Karpas-422 (cell line): ENCODE data around the gene ZNF207. TPM values are rescaled to one million over a fixed set of nuclear protein-coding genes. Genes with fewer than 3 reads are reported as not detected.
"Not testable (repeated sequence)": the region's sequence is repeated elsewhere in the genome, so short reads cannot be mapped to it uniquely, and the experiment has no call there.

Experiments used
- DNase-seq: peaks from one replicate; pipeline ENCODE4 v3.0.0-alpha.2; 2015
- H2AFZ ChIP-seq: fragments of 200-600 bp; sonication (generic); 2 replicates; pipeline ENCODE4 v1.6.1; 2014; ENCODE audit warnings: antibody characterized with exemption, low read length, mixed read lengths
- H3K27ac ChIP-seq: fragments of 200-600 bp; sonication (generic); 2 replicates; pipeline ENCODE4 v1.5.1; 2014; ENCODE audit warnings: mild to moderate bottlenecking, low read length, moderate library complexity
- H3K27me3 ChIP-seq: fragments of 200-600 bp; sonication (generic); 2 replicates; pipeline ENCODE4 v1.6.1; 2014; ENCODE audit warnings: low read length, mixed read lengths
- H3K36me3 ChIP-seq: fragments of 200-600 bp; sonication (generic); 2 replicates; pipeline ENCODE4 v1.6.1; 2014; ENCODE audit warnings: low read length, mixed read lengths; ENCODE audit not compliant: insufficient read depth
- H3K4me1 ChIP-seq: fragments of 200-600 bp; sonication (generic); 2 replicates; pipeline ENCODE4 v1.6.1; 2014; ENCODE audit warnings: mild to moderate bottlenecking, low read length, mixed read lengths
- H3K4me2 ChIP-seq: fragments of 200-600 bp; sonication (generic); 2 replicates; pipeline ENCODE4 v1.6.1; 2014; ENCODE audit warnings: low read length, low read depth, mild to moderate bottlenecking; ENCODE audit not compliant: poor library complexity, severe bottlenecking
- H3K4me3 ChIP-seq: fragments of 200-600 bp; sonication (generic); 2 replicates; pipeline ENCODE4 v1.5.1; 2014; ENCODE audit warnings: mild to moderate bottlenecking, antibody characterized with exemption, low read length, mixed read lengths
- H3K79me2 ChIP-seq: fragments of 200-600 bp; sonication (generic); 2 replicates; pipeline ENCODE4 v1.6.1; 2014; ENCODE audit warnings: mild to moderate bottlenecking, low read length, mixed read lengths
- H3K9ac ChIP-seq: fragments of 200-600 bp; sonication (generic); 2 replicates; pipeline ENCODE4 v1.6.0; 2014; ENCODE audit warnings: low read length
- H3K9me2 ChIP-seq: fragments of 200-600 bp; sonication (generic), shearing (Covaris generic); replicated peaks from 2 replicates; pipeline ENCODE4 v1.6.0; 2014; ENCODE audit warnings: mild to moderate bottlenecking, low read length, moderate library complexity; ENCODE audit not compliant: insufficient read depth
- H3K9me3 ChIP-seq: fragments of 300-700, 200-600 bp; sonication (generic); 2 replicates; pipeline ENCODE4 v1.6.1; 2014; ENCODE audit warnings: low read length, mixed read lengths
- H4K20me1 ChIP-seq: fragments of 200-600 bp; sonication (generic); 2 replicates; pipeline ENCODE4 v1.6.1; 2014; ENCODE audit warnings: mild to moderate bottlenecking, antibody characterized with exemption, low read length, low read depth; ENCODE audit not compliant: insufficient read depth
- total RNA-seq: library from RNA; depleted of rRNA; stranded (reverse); fragments of >200 nt; shearing (Covaris generic); gene quantifications from 2 replicates; pipeline ENCODE4 v1.2.3, GENCODE V29; 2014; ENCODE audit warnings: low replicate concordance

Gene ZNF207
- total RNA-seq, 1 experiment from 2014 or later: 219 TPM

DNA sequence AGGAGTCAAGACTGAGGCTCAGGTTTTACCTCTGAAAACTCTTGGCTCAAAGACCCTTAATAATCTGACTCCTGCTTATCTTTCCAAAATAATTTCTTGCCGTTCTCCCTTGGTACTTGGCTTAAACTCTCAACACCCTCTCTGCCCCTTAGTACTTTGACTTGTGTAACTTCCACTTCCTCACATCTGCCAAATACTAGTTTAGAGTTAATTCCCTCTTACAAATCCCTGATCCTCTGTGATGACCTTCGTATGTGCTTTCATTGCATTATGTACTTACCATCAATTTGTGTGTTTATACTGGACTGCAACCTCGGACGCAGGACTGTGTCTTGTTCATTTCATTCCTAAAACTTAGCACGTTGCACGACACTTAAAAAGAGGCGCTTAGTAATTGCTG lies 35.2 kb downstream of the ZNF207 start:
- no peaks in the 10 kb centered on the region for H4K20me1 ChIP-seq
- no peak overlapping the region for H3K4me3 ChIP-seq
- no peak overlapping the region for H2AFZ ChIP-seq
- H3K27ac ChIP-seq: no peak overlapping the region
- H3K27me3 ChIP-seq: no peaks in the 10 kb centered on the region
- no peaks in the 10 kb centered on the region for H3K9me2 ChIP-seq
- no peak for DNase-seq
- H3K79me2 ChIP-seq: no peaks in the 10 kb centered on the region
- no peak overlapping the region for H3K4me2 ChIP-seq
- H3K9me3 ChIP-seq: no peaks in the 10 kb centered on the region
- H3K36me3 ChIP-seq: peaks cover 25% of the 10 kb centered on the region; the same call in 1 of the 2 replicates
- H3K4me1 ChIP-seq: no peaks in the 10 kb centered on the region
- H3K9ac ChIP-seq: no peak overlapping the region

GRCh38 chr17:32385971-32386370 lies 36.0 kb downstream of the ZNF207 start:
- Histone ChIP-seq H3K9me2 (no peaks in the 10 kb centered on the region), H3K27me3 (no peaks in the 10 kb centered on the region), H3K36me3 (peaks cover 16% of the 10 kb centered on the region; the same call in 1 of the 2 replicates), H2AFZ (no peak overlapping the region), H3K9me3 (no peaks in the 10 kb centered on the region), H3K4me2 (no peak overlapping the region), H3K79me2 (no peaks in the 10 kb centered on the region), H3K27ac (no peak overlapping the region), H3K4me3 (no peak overlapping the region), H4K20me1 (no peaks in the 10 kb centered on the region), H3K4me1 (no peaks in the 10 kb centered on the region), H3K9ac (no peak overlapping the region)
- DNase-seq: no peak

- Histone ChIP-seq H3K27me3 (no peaks in the 10 kb centered on the region), H3K36me3 (peaks cover 7% of the 10 kb centered on the region; the same call in 1 of the 2 replicates), H3K9me3 (no peaks in the 10 kb centered on the region), H3K4me3 (no peak overlapping the region), H3K9me2 (no peaks in the 10 kb centered on the region), H3K9ac (no peak overlapping the region), H3K27ac (no peak overlapping the region), H4K20me1 (no peaks in the 10 kb centered on the region), H3K4me2 (no peak overlapping the region), H3K4me1 (no peaks in the 10 kb centered on the region), H2AFZ (no peak overlapping the region), H3K79me2 (no peaks in the 10 kb centered on the region)
- DNase-seq: no peak
These were observed 36.9 kb downstream of the ZNF207 start for GRCh38 chr17:32386844-32387243.

- not testable (repeated sequence) for H3K9me3 ChIP-seq, H3K4me2 ChIP-seq, H3K27ac ChIP-seq, H3K4me3 ChIP-seq, H4K20me1 ChIP-seq, H3K9ac ChIP-seq, H3K4me1 ChIP-seq, H3K27me3 ChIP-seq, H3K9me2 ChIP-seq, DNase-seq, H2AFZ ChIP-seq, H3K36me3 ChIP-seq, H3K79me2 ChIP-seq
These were observed 38.2 kb downstream of the ZNF207 start for GRCh38 chr17:32388128-32388527.

GRCh38 chr17:32388613-32389459 lies 38.9 kb downstream of the ZNF207 start:
- Histone ChIP-seq H3K79me2 (no peaks in the 10 kb centered on the region), H3K27ac (no peak overlapping the region), H3K4me1 (no peaks in the 10 kb centered on the region), H3K9me3 (no peaks in the 10 kb centered on the region), H3K9ac (no peak overlapping the region), H2AFZ (no peak overlapping the region), H3K4me2 (no peak overlapping the region), H3K4me3 (no peak overlapping the region), H3K27me3 (no peaks in the 10 kb centered on the region), H4K20me1 (no peaks in the 10 kb centered on the region), H3K36me3 (no peaks in the 10 kb centered on the region; the same call in 1 of the 2 replicates), H3K9me2 (no peaks in the 10 kb centered on the region)
- DNase-seq: no peak

- Histone ChIP-seq H3K27me3 (no peaks in the 10 kb centered on the region), H3K9me3 (no peaks in the 10 kb centered on the region), H3K4me2 (no peak overlapping the region), H3K9ac (no peak overlapping the region), H3K4me1 (peaks cover 7% of the 10 kb centered on the region), H3K27ac (no peak overlapping the region), H3K79me2 (no peaks in the 10 kb centered on the region), H3K4me3 (no peak overlapping the region), H4K20me1 (no peaks in the 10 kb centered on the region), H3K9me2 (no peaks in the 10 kb centered on the region), H3K36me3 (no peaks in the 10 kb centered on the region), H2AFZ (no peak overlapping the region)
- DNase-seq: no peak
These were observed 43.9 kb downstream of the ZNF207 start for GRCh38 chr17:32393904-32394303.

DNA sequence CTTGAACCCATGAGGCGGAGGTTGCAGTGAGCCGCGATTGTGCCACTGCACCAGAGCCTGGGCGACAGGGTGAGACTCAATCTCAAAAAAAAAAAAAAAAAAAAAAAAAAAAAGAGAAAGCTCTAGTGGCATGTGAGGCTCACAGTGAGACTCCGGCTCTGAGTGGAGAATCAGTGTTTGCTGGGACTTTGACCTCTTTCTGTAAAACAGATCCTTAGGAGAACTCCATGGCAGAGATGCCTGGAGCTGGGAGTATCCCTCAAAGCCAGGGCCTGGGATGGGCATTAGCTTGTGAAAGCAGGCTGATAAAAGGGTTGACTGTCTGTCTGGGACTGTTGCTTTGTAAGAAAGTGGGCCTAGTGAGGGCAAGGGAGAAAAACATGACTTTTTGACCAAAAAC lies 46.4 kb downstream of the ZNF207 start:
- Histone ChIP-seq H3K27me3 (no peaks in the 10 kb centered on the region), H2AFZ (no peak overlapping the region), H3K9ac (no peak overlapping the region), H3K9me2 (no peaks in the 10 kb centered on the region), H3K4me2 (no peak overlapping the region), H4K20me1 (no peaks in the 10 kb centered on the region), H3K79me2 (no peaks in the 10 kb centered on the region), H3K36me3 (no peaks in the 10 kb centered on the region), H3K27ac (no peak overlapping the region), H3K9me3 (no peaks in the 10 kb centered on the region), H3K4me3 (no peak overlapping the region), H3K4me1 (peaks cover 13% of the 10 kb centered on the region)
- no peak for DNase-seq

DNA sequence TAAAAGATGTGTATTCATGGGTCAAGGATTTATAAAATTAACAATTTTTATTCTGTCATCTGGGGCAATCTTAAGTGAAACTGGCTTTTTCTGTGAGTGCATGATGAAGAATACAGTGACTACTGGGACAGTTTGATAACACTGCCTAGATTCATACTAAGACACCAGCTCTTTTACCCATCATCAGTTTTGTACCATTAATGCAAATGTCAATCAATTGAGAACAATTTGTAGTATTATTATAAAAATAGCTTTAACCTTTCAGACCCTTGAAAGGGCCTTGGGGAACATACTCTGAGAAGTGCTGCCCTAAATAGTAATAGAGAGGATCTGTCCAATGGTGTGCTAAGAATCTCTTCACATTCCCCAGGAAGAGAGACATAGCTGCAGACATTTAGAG lies 49.0 kb downstream of the ZNF207 start:
- Histone ChIP-seq H3K9me2 (no peaks in the 10 kb centered on the region), H3K27ac (no peak overlapping the region), H3K27me3 (no peaks in the 10 kb centered on the region), H3K36me3 (no peaks in the 10 kb centered on the region), H3K4me1 (peaks cover 13% of the 10 kb centered on the region), H3K4me2 (no peak overlapping the region), H3K79me2 (no peaks in the 10 kb centered on the region), H4K20me1 (no peaks in the 10 kb centered on the region), H3K9ac (no peak overlapping the region), H3K9me3 (no peaks in the 10 kb centered on the region), H3K4me3 (no peak overlapping the region), H2AFZ (no peak overlapping the region)
- DNase-seq: no peak
